HepG2 (cell line): ENCODE results near the gene PLAGL2. TPM values are rescaled to one million over a fixed set of nuclear protein-coding genes. Genes with fewer than 3 reads are reported as not detected.

Experiments used
- BRD4 ChIP-seq: sonication (generic); formaldehyde crosslinking; IDR thresholded peaks from 2 replicates; pipeline ENCODE4 v1.4.0; 2020; ENCODE audit warnings: missing genetic modification reagents
- FOXC1 ChIP-seq: sonication (generic); formaldehyde crosslinking; IDR thresholded peaks from 2 replicates; pipeline ENCODE4 v1.8.0; 2022; ENCODE audit warnings: mild to moderate bottlenecking, missing genetic modification reagents, borderline replicate concordance
- HIVEP1 ChIP-seq: sonication (generic); formaldehyde crosslinking; IDR thresholded peaks from 2 replicates; pipeline ENCODE4 v1.4.0; 2020; ENCODE audit warnings: mild to moderate bottlenecking, missing genetic modification reagents
- MYC ChIP-seq: sonication (generic); formaldehyde crosslinking; IDR thresholded peaks from 2 replicates; pipeline ENCODE4 v1.9.0; 2021; ENCODE audit warnings: missing genetic modification reagents, borderline replicate concordance
- PHF5A ChIP-seq: IDR thresholded peaks from one replicate; pipeline ENCODE4 v1.6.1; 2018; ENCODE audit warnings: low read depth, missing genetic modification reagents; ENCODE audit not compliant: unreplicated experiment
- POLR2G ChIP-seq: fragments of 200-400 bp; formaldehyde crosslinking; IDR thresholded peaks from 2 replicates; pipeline ENCODE4 v1.6.1; 2018; ENCODE audit warnings: mild to moderate bottlenecking, low read depth, low read length, moderate library complexity
- SCMH1 ChIP-seq: sonication (generic); formaldehyde crosslinking; IDR thresholded peaks from 2 replicates; pipeline ENCODE4 v1.9.0; 2021; ENCODE audit warnings: missing genetic modification reagents, mild to moderate bottlenecking, borderline replicate concordance
- TCF7 ChIP-seq: sonication (generic); IDR thresholded peaks from 2 replicates; pipeline ENCODE4 v1.6.1; 2016; ENCODE audit warnings: antibody characterized with exemption, low read depth
- ZBTB7B ChIP-seq: sonication (generic); formaldehyde crosslinking; IDR thresholded peaks from 2 replicates; pipeline ENCODE4 v1.4.0; 2020; ENCODE audit warnings: missing genetic modification reagents
- ZNF33A ChIP-seq: sonication (generic); formaldehyde crosslinking; IDR thresholded peaks from 2 replicates; pipeline ENCODE4 v1.5.1; 2020; ENCODE audit warnings: missing genetic modification reagents, mild to moderate bottlenecking, moderate library complexity, borderline replicate concordance
- ZNF441 ChIP-seq: sonication (generic); formaldehyde crosslinking; IDR thresholded peaks from 2 replicates; pipeline ENCODE4 v1.7.0; 2021; ENCODE audit warnings: missing genetic modification reagents, borderline replicate concordance
- polyA plus RNA-seq, 8 experiments: library from polyadenylated mRNA; depleted of rRNA in 3 of 8; stranded (reverse) in 7 of 8; unstranded in 1 of 8; fragments of >200 nt; fragmentation: Illumina TruSeq in 4 of 8; extraction: Trizol in 4 of 8; gene quantifications; 2 replicates each; pipeline versions ENCODE4 v1.2.1 to v1.2.3, GENCODE V29; 2011 to 2016; ENCODE audit warnings: low read depth in 4 of 8, missing spikeins in 1 of 8, mixed read lengths in 1 of 8; ENCODE audit not compliant: insufficient read depth in 1 of 8
- total RNA-seq, 5 experiments: library from RNA; depleted of rRNA; stranded (reverse); fragments of >200 nt; fragmentation: Illumina TruSeq; extraction: Trizol; gene quantifications; 2 replicates each; pipeline ENCODE4 v1.2.3, GENCODE V29; 2016; ENCODE audit warnings: low read depth in 1 of 5
- TF ChIP-seq, protein P1 (sequence below): sonication (generic); formaldehyde crosslinking; IDR thresholded peaks from 2 replicates; pipeline ENCODE4 v1.8.1; 2023; ENCODE audit warnings: mild to moderate bottlenecking, inconsistent platforms, moderate library complexity, missing genetic modification reagents, borderline replicate concordance
- TF ChIP-seq, protein P2 (sequence below): IDR thresholded peaks from 2 replicates; pipeline ENCODE4 v1.6.1; 2012; ENCODE audit warnings: low read length, improper control_type of control experiment
- TF ChIP-seq, protein P3 (sequence below): IDR thresholded peaks from 2 replicates; pipeline ENCODE4 v1.6.1; 2016
- TF ChIP-seq, protein P4 (sequence below): sonication (generic); formaldehyde crosslinking; IDR thresholded peaks from 2 replicates; pipeline ENCODE4 v1.4.0; 2020; ENCODE audit warnings: missing genetic modification reagents, borderline replicate concordance
- TF ChIP-seq, protein P5 (sequence below): sonication (generic); formaldehyde crosslinking; IDR thresholded peaks from 2 replicates; pipeline ENCODE4 v1.4.0; 2020; ENCODE audit warnings: mild to moderate bottlenecking, missing genetic modification reagents
- TF ChIP-seq, protein P6 (sequence below): sonication (generic); formaldehyde crosslinking; IDR thresholded peaks from 2 replicates; pipeline ENCODE4 v1.4.0; 2020; ENCODE audit warnings: mild to moderate bottlenecking, missing genetic modification reagents

Gene PLAGL2
- total and polyA plus RNA-seq, 2 of the 13 experiments (the other 11 are each of a cell fraction or from before 2014, with no cell fraction given), result 15.2 to 15.3 TPM

DNA sequence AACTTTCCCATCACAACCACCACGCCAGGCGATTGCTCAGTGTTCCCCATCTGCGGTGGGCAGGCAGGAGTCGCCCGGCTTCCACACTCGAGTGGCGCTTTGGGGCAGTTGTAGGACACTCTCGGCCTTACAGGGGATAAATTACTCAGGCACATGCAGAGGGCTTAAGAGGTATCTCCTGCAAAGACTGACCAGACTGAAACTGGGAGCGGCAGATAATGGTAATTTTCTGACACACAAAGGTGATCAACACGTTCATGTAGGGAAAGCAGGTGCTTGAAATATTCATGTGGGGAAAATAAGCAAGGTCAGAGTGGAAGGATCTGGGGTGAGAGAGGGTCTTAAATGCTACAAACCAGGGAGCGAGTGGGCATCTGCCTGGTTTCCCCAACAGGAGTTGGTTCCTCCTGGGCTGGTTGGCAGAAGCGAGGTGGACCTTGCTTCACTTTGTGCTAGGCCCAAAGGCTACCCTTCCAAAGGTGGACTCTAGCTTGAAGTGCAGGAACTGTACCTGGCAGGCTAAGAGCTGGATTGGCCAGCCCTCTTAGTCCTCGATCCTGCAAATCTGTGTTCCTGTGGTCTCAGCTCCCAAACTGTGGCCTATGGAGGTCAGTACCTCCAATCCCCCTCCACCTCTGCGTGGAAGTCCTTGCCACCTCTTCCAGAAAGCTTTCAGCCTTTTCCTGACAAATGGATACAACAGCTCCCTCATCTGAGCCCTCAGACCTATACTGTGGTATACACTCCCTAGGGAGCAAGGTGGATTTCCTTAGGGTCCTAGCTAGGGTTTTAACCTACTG lies 16.7 kb downstream of the PLAGL2 start (continued):
- 0 out of 2 replicates have a peak, but pooled peaks have one; percentile 30 for TF ChIP-seq HIVEP1 (CRISPR knock-in tag)
- no peak for TF ChIP-seq ZNF441 (CRISPR knock-in tag)
- no peak for TF ChIP-seq BRD4 (CRISPR knock-in tag)
- TF ChIP-seq, protein P1, sequence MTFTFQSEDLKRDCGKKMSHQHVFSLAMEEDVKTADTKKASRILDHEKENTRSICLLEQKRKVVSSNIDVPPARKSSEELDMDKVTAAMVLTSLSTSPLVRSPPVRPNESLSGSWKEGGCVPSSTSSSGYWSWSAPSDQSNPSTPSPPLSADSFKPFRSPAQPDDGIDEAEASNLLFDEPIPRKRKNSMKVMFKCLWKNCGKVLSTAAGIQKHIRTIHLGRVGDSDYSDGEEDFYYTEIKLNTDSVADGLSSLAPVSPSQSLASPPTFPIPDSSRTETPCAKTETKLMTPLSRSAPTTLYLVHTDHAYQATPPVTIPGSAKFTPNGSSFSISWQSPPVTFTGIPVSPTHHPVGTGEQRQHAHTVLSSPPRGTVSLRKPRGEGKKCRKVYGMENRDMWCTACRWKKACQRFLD, result no peak
- TF ChIP-seq POLR2G, result peak; percentile 59; the same call in 1 of the 2 replicates
- TF ChIP-seq, protein P2, sequence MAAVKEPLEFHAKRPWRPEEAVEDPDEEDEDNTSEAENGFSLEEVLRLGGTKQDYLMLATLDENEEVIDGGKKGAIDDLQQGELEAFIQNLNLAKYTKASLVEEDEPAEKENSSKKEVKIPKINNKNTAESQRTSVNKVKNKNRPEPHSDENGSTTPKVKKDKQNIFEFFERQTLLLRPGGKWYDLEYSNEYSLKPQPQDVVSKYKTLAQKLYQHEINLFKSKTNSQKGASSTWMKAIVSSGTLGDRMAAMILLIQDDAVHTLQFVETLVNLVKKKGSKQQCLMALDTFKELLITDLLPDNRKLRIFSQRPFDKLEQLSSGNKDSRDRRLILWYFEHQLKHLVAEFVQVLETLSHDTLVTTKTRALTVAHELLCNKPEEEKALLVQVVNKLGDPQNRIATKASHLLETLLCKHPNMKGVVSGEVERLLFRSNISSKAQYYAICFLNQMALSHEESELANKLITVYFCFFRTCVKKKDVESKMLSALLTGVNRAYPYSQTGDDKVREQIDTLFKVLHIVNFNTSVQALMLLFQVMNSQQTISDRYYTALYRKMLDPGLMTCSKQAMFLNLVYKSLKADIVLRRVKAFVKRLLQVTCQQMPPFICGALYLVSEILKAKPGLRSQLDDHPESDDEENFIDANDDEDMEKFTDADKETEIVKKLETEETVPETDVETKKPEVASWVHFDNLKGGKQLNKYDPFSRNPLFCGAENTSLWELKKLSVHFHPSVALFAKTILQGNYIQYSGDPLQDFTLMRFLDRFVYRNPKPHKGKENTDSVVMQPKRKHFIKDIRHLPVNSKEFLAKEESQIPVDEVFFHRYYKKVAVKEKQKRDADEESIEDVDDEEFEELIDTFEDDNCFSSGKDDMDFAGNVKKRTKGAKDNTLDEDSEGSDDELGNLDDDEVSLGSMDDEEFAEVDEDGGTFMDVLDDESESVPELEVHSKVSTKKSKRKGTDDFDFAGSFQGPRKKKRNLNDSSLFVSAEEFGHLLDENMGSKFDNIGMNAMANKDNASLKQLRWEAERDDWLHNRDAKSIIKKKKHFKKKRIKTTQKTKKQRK, result no peak
- TF ChIP-seq, protein P3, sequence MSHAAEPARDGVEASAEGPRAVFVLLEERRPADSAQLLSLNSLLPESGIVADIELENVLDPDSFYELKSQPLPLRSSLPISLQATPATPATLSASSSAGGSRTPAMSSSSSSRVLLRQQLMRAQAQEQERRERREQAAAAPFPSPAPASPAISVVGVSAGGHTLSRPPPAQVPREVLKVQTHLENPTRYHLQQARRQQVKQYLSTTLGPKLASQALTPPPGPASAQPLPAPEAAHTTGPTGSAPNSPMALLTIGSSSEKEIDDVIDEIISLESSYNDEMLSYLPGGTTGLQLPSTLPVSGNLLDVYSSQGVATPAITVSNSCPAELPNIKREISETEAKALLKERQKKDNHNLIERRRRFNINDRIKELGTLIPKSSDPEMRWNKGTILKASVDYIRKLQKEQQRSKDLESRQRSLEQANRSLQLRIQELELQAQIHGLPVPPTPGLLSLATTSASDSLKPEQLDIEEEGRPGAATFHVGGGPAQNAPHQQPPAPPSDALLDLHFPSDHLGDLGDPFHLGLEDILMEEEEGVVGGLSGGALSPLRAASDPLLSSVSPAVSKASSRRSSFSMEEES (CRISPR knock-in tag), result no peak
- no peak for TF ChIP-seq MYC (CRISPR knock-in tag)
- TF ChIP-seq, protein P4, sequence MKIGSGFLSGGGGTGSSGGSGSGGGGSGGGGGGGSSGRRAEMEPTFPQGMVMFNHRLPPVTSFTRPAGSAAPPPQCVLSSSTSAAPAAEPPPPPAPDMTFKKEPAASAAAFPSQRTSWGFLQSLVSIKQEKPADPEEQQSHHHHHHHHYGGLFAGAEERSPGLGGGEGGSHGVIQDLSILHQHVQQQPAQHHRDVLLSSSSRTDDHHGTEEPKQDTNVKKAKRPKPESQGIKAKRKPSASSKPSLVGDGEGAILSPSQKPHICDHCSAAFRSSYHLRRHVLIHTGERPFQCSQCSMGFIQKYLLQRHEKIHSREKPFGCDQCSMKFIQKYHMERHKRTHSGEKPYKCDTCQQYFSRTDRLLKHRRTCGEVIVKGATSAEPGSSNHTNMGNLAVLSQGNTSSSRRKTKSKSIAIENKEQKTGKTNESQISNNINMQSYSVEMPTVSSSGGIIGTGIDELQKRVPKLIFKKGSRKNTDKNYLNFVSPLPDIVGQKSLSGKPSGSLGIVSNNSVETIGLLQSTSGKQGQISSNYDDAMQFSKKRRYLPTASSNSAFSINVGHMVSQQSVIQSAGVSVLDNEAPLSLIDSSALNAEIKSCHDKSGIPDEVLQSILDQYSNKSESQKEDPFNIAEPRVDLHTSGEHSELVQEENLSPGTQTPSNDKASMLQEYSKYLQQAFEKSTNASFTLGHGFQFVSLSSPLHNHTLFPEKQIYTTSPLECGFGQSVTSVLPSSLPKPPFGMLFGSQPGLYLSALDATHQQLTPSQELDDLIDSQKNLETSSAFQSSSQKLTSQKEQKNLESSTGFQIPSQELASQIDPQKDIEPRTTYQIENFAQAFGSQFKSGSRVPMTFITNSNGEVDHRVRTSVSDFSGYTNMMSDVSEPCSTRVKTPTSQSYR (CRISPR knock-in tag), result no peak
- TF ChIP-seq ZNF33A (CRISPR knock-in tag), result no peak
- TF ChIP-seq, protein P5, sequence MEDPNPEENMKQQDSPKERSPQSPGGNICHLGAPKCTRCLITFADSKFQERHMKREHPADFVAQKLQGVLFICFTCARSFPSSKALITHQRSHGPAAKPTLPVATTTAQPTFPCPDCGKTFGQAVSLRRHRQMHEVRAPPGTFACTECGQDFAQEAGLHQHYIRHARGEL (CRISPR knock-in tag), result 0 out of 2 replicates have a peak, but pooled peaks have one; percentile 37
- TF ChIP-seq, protein P6, sequence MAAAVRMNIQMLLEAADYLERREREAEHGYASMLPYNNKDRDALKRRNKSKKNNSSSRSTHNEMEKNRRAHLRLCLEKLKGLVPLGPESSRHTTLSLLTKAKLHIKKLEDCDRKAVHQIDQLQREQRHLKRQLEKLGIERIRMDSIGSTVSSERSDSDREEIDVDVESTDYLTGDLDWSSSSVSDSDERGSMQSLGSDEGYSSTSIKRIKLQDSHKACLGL (CRISPR knock-in tag), result no peak; the same call in 1 of the 2 replicates
- TF ChIP-seq ZBTB7B (CRISPR knock-in tag), result 0 out of 2 replicates have a peak, but pooled peaks have one; percentile 36
- TF ChIP-seq FOXC1, result no peak
- TF ChIP-seq PHF5A (CRISPR knock-in tag), result no peak
- no peak for TF ChIP-seq SCMH1 (CRISPR knock-in tag)
- no peak for TF ChIP-seq TCF7
